Osteoblast (primary cell): ENCODE data around the gene FGFBP1. TPM values are rescaled to one million over a fixed set of nuclear protein-coding genes. Genes with fewer than 3 reads are reported as not detected.

ENCODE experiments used
- DNase-seq: peaks from one replicate; pipeline ENCODE4 v3.0.0; 2011; ENCODE audit warnings: low spot score, mixed read lengths; ENCODE audit not compliant: insufficient read length; ENCODE audit errors: missing footprints
- H2AFZ ChIP-seq: 2 replicates; pipeline ENCODE4 v1.6.0; 2011; ENCODE audit warnings: mild to moderate bottlenecking, low read length
- H3K27ac ChIP-seq: 2 replicates; pipeline ENCODE4 v1.5.1; 2011; ENCODE audit warnings: mild to moderate bottlenecking, low read depth, low read length, moderate library complexity
- H3K27me3 ChIP-seq: 2 replicates; pipeline ENCODE4 v1.6.0; 2012; ENCODE audit warnings: mild to moderate bottlenecking, control low read depth, inconsistent platforms, low read length, moderate library complexity; ENCODE audit not compliant: insufficient read depth
- H3K36me3 ChIP-seq: 2 replicates; pipeline ENCODE4 v1.5.1; 2011; ENCODE audit warnings: mild to moderate bottlenecking, low read length, control low read depth, moderate library complexity; ENCODE audit not compliant: insufficient read depth
- H3K4me1 ChIP-seq: 2 replicates; pipeline ENCODE4 v1.5.1; 2011; ENCODE audit warnings: mild to moderate bottlenecking, low read length, control low read depth, moderate library complexity; ENCODE audit not compliant: insufficient read depth
- H3K4me2 ChIP-seq: 2 replicates; pipeline ENCODE4 v1.6.0; 2011; ENCODE audit warnings: mild to moderate bottlenecking, low read length; ENCODE audit not compliant: insufficient read depth
- H3K4me3 ChIP-seq: fragments of 200-600 bp; sonication (generic); 3 replicates; pipeline ENCODE4 v1.5.1; 2012; ENCODE audit warnings: mild to moderate bottlenecking, low read length, inconsistent platforms; ENCODE audit not compliant: insufficient read depth
- H3K79me2 ChIP-seq: 2 replicates; pipeline ENCODE4 v1.6.0; 2012; ENCODE audit warnings: mild to moderate bottlenecking, low read length, control low read depth, inconsistent platforms; ENCODE audit not compliant: insufficient read depth
- H3K9me3 ChIP-seq: 2 replicates; pipeline ENCODE4 v1.5.1; 2011; ENCODE audit warnings: low read depth, low read length, control low read depth
- H4K20me1 ChIP-seq: 2 replicates; pipeline ENCODE4 v1.6.0; 2012; ENCODE audit warnings: mild to moderate bottlenecking, low read length, control low read depth; ENCODE audit not compliant: insufficient read depth
- CTCF ChIP-seq: IDR thresholded peaks from 2 replicates; pipeline ENCODE4 v1.5.1; 2011; ENCODE audit warnings: mild to moderate bottlenecking, low read depth, low read length, moderate library complexity; ENCODE audit errors: extremely low read depth
- total RNA-seq: library from RNA; depleted of rRNA; stranded (reverse); fragments of >200 nt; gene quantifications from 2 replicates; pipeline ENCODE4 v1.2.3, GENCODE V29; 2012

Gene FGFBP1
- total RNA-seq, 1 donor = not detected

GRCh38 chr4:15926486-15926885, 12.1 kb downstream of the FGFBP1 start:
- DNase-seq = no peak
- Histone ChIP-seq H3K4me1 (peaks cover 5% of the 10 kb centered on the region), H3K79me2 (no peaks in the 10 kb centered on the region), H3K36me3 (no peaks in the 10 kb centered on the region), H4K20me1 (no peaks in the 10 kb centered on the region), H3K4me3 (no peak overlapping the region), H3K27ac (no peak overlapping the region), H2AFZ (no peak overlapping the region), H3K4me2 (no peak overlapping the region), H3K27me3 (peaks cover 10% of the 10 kb centered on the region), H3K9me3 (no peaks in the 10 kb centered on the region)
- no peak for TF ChIP-seq CTCF

GRCh38 chr4:15925830-15926229, 12.7 kb downstream of the FGFBP1 start:
- Histone ChIP-seq H4K20me1 (no peaks in the 10 kb centered on the region), H3K4me2 (no peak overlapping the region), H3K4me3 (no peak overlapping the region), H3K27ac (no peak overlapping the region), H3K4me1 (peaks cover 12% of the 10 kb centered on the region), H2AFZ (no peak overlapping the region), H3K27me3 (peaks cover 10% of the 10 kb centered on the region), H3K79me2 (no peaks in the 10 kb centered on the region), H3K9me3 (no peaks in the 10 kb centered on the region), H3K36me3 (no peaks in the 10 kb centered on the region)
- no peak for DNase-seq
- no peak for TF ChIP-seq CTCF

- H2AFZ ChIP-seq = no peak overlapping the region
- H3K9me3 ChIP-seq = no peaks in the 10 kb centered on the region
- H3K27ac ChIP-seq = peak overlapping the region; percentile 98
- DNase-seq = no peak
- no peaks in the 10 kb centered on the region for H3K36me3 ChIP-seq
- H3K4me2 ChIP-seq = peak overlapping the region; percentile 91
- TF ChIP-seq CTCF = no peak
- H3K4me1 ChIP-seq = peaks cover 18% of the 10 kb centered on the region
- no peak overlapping the region for H3K4me3 ChIP-seq
- H3K27me3 ChIP-seq = no peaks in the 10 kb centered on the region
- no peaks in the 10 kb centered on the region for H4K20me1 ChIP-seq
- H3K79me2 ChIP-seq = no peaks in the 10 kb centered on the region
These were observed 17.0 kb downstream of the FGFBP1 start for GRCh38 chr4:15921592-15921932.

GRCh38 chr4:15920723-15921591, 17.6 kb downstream of the FGFBP1 start:
- Histone ChIP-seq H3K4me3 (peak overlapping the region; percentile 57), H2AFZ (peak overlapping the region; percentile 60), H3K9me3 (no peaks in the 10 kb centered on the region), H4K20me1 (no peaks in the 10 kb centered on the region), H3K4me2 (peak overlapping the region; percentile 91), H3K36me3 (no peaks in the 10 kb centered on the region), H3K79me2 (no peaks in the 10 kb centered on the region), H3K4me1 (peaks cover 18% of the 10 kb centered on the region), H3K27ac (peak overlapping the region; percentile 98), H3K27me3 (no peaks in the 10 kb centered on the region)
- peak; percentile 77 for DNase-seq
- TF ChIP-seq CTCF = no peak
